Stimulated activated CD8-positive, alpha-beta memory T cell treated with anti-CD3 and anti-CD28 coated beads, Interleukin-4, amount 100 ng/mL, for 4 hours (primary cell): ENCODE data around the gene NWD2.

Experiments used
- DNase-seq, 2 donors: peaks; one replicate each; pipeline ENCODE4 v3.0.0-alpha.2; 2020; ENCODE audit warnings: low read depth in 2 of 2, low spot score in 1 of 2

Gene NWD2

DNA sequence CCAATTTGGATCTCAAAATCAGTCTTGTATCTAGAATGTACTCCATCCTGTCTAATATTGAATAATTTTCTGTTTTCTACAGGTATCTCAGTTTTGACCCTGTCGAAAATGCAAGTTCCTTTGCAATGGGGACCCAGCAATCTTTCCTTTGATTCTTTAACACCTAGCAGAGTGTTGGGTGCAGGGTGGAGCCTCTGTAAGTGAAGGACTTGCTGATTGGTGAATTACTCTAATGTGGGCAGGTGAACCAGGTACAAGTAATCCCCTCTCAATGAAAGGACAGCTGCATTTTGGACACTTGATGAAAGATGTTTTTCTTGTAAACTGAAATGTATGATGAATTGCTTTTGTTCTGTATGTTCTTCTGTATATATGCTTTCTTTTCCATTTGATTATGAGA is 54.9 kb downstream of the NWD2 start:
- no peak for DNase-seq

GRCh38 chr4:37304612-37305011 is 60.1 kb downstream of the NWD2 start:
- no peak for DNase-seq

GRCh38 chr4:37305984-37306383 is 61.4 kb downstream of the NWD2 start:
- DNase-seq = no peak

DNA sequence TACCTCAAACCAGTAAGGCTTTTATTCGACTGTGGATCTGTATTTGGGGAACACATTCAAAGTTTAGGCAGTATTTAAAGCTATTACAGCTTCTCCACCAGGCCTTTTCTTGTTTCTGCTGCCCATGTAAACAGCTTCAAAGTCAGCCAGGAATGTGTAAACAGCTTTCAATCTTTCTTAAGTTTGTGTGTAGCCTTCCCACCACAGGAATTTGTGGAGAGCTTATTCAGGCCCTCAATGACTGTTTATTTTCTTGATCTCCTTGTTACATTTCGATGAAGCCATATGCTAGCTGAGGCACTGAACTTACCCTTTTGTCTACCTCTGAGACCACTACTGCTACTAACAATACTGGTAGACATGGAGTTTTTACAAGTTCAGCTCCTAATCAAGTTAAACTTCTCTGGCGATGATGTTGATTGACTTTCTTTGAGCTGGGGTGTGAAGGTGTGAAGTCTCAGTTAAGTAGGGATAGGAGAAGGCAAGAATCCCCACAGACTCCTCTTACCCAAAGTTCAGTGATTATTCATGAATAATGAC is 72.6 kb downstream of the NWD2 start:
- DNase-seq = no peak

- no peak for DNase-seq
These were observed 76.1 kb downstream of the NWD2 start for GRCh38 chr4:37320513-37321235.

DNA sequence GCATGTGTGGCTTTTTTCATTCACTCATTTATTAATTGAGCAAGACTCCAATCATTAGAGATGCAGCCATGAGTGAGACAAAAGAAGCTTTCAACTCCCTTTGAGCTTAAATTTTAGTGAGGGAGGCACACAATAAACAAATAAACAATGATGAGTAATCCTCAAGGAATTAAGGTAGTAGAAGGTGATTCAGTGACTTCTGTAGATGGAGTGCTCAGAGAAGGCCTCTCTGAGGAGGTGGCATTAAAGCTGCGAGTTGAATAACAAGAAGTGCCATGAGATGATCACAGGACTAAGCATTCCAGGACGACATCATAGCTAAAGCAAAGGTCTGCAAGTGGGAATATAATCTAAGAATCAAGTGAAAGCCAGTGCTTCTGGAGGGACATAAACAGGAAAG is 77.6 kb downstream of the NWD2 start:
- DNase-seq = no peak

DNA sequence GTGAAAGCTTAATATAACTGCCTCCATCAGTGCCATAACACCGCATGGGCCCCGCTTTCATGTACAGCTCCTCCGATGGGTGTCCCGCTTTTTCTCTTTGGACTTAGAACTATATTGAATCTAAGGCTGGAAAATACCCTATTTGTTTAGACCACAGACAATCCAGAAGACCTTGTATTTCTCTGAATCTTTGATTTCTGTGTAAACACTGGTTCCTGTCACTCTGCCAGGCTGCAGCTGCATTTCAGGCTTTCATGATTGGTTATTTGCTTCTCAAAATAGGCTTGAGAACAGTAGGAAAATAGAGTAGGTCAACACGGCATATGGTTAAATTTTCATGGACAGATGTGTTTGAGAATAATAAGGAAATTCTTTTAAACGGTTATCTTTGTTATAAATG is 80.0 kb downstream of the NWD2 start:
- DNase-seq = no peak

- no peak for DNase-seq
These were observed 82.3 kb downstream of the NWD2 start for GRCh38 chr4:37326852-37327251.

DNA sequence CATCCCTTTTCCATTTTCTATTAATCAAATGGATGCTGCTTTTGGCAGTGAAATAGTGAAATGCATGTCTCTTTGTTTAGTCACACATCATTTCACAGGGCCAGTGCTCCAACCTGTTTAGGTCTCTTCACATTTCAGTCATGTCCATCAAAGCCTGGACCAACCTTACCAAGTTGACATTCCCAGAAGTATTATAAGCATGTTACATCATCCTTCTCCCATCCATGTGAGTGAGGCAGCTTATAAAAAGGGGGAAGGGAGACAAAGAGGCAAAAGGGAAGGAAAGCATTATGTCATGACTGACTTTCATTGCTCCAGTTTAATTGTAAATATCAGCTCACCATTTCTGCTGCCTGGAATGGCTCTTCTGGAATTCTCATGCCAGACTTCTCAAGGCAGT is 94.4 kb downstream of the NWD2 start:
- no peak for DNase-seq

DNA sequence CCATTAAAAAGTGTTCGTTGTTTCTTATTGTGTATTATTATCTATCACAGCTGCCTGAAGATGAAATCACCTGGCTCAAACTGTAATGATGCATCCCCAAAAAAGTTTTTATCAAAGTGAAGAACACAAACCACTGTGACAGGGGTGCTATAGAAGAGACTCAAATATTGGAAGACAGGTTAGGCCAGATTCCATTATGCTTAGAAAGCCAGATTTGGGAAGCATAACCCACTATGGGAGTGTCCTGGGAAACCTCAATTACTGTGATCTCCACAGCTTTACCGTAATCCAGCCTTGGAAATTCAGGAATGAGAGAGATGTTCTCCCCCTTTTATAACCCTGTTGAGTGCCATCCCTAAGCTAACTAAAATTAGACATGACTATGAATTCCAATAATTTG is 114.2 kb downstream of the NWD2 start:
- no peak for DNase-seq

DNA sequence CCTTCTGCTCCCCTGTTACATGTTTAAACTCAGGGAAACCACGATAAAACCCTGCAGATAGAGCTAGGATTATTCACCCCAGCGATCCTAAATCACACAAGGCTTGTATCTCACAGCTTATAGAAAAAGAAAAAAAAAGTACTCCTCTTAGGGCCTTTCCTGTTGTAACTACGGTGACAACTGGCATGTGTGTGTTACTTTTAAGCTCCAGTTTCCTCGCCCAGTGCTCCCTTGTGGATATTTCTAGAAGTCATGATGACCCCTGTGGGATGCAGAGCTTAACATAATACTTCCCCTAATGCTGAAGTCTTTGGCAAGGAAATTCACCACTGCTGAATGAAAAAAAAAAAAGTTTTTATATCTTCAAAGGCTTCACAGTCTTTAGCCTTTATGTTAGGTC is 114.7 kb downstream of the NWD2 start:
- no peak for DNase-seq

DNA sequence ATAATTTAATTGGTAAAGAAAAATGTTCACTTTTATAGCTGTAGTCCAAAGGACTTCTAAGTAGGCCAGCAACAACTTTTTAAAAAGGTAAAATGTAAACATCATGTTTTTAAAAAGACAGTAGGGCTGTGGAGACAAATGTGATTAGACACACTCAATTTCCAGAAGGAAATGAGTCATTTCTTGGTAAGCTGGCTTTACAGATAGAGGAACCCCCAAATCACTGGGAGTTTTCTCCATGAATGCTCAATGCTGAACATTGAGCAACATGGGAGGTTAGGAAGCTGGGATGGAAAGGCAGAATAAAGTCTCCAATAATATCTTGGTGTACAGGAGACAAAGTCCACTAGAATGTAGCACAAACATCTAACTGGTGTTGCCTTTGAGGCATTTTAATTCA is 121.3 kb downstream of the NWD2 start:
- DNase-seq = no peak

DNA sequence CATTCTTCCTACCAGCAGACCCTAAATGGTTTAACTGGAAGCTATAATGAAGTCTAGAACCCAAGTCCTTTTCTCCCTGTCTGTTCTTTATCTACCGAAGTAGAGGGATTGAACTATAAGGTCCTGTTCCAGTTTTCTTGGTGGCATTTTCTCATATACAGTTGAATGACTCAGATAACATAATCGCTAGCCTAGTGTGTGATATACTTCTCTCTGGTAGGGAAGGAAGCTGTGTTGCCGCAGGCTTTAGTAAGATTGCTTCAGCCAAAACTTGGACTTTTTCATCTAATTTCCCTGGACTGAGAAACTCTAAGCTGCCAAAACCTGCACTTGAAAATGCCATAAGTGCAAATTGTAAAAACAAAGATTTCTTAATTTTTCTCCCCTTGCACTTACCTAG is 123.4 kb downstream of the NWD2 start:
- DNase-seq = no peak

DNA sequence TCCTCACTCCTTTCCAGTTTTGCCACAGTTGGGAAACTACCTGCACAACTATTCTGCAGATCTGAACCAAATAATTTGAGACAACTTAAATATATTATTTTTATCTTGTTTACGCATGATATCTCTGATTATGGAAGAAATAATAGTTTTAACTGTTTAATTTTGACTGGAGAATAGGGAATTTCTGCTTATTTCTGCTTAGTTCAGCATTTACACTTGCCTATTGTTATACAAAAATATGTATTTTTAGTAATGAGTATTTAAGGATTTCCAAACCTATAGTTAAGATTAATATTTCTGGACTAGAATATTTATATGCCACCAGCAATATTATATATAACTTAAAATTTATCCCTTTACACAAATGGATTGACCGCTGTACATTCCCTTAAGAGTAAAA is 125.5 kb downstream of the NWD2 start:
- DNase-seq = no peak

GRCh38 chr4:37381040-37381668 is 136.6 kb downstream of the NWD2 start:
- no peak for DNase-seq

- no peak for DNase-seq
These were observed 139.2 kb downstream of the NWD2 start for GRCh38 chr4:37383579-37384229.

GRCh38 chr4:37385424-37385823 is 140.9 kb downstream of the NWD2 start:
- DNase-seq = no peak

GRCh38 chr4:37388681-37389365 is 144.3 kb downstream of the NWD2 start:
- DNase-seq = no peak

DNA sequence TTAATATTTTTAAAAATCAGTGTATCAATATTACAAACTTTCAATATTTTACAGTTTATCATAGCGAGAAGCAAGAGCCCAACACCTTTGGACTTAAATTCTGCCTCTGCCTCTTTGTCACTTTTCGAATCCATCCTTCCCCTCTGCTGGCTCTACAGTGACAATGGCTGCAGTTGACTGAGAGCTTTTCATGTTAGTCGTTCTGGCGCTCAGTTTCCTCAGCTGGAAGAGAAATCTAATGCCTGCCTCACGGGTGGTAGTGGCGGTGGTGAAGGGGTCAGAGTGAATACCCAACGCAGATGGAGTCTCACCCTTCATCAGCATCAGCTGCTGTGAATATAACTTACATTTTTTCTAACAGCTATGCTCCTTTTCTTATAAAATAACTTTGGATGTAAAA is 144.8 kb downstream of the NWD2 start:
- DNase-seq = no peak

- DNase-seq = no peak
These were observed 145.5 kb downstream of the NWD2 start for GRCh38 chr4:37389967-37390580.

GRCh38 chr4:37392521-37393255 is 148.1 kb downstream of the NWD2 start:
- DNase-seq = no peak
